ENCODE measurements around the gene HPSE. TPM values are rescaled to one million over a fixed set of nuclear protein-coding genes. Genes with fewer than 3 reads are reported as not detected.

The HPSE gene
- total and polyA plus RNA-seq, 4 donors, result 0.43 to 4.7 (median 1.0) TPM

DNA sequence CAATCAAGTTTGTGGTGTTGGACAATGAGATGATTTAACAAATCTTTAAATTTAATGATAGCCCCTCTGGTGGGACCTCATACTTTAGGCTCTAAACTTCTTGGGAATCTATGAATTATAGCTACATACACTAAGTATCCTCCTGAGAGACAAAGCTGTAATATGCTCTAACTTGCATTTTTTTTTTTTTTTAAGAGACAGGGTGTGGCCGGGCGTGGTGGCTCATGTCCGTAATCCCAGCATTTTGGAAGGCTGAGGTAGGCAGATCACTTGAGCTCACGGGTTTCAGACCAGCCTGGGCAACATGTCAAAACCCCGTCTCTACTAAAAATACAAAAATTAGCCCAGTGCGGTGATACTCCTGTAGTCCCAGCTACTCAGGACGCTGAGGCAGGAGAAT is 26.7 kb downstream of the HPSE start:
- no peaks in the 10 kb centered on the region for H3K4me1 ChIP-seq (ENCODE audit: control insufficient read depth in 4 of 4, insufficient read depth in 4 of 4, low read length in 3 of 4)
- H3K9me3 ChIP-seq (ENCODE audit: control insufficient read depth in 4 of 4, low read length in 3 of 4), result no peaks in the 10 kb centered on the region
- no peak overlapping the region for H3K9ac ChIP-seq (ENCODE audit: low read depth in 1 of 2, low read length in 2 of 2)
- H3K4me3 ChIP-seq (ENCODE audit: low read depth in 1 of 3, low read length in 3 of 3), result no peak overlapping the region
- 79% methylated on average over 7 of the region's 7 CpGs for WGBS
- DNase-seq (ENCODE audit: low spot score), result no peak
- no peak for TF ChIP-seq FOXA1 (IDR thresholded peaks at IDR 0.05)
- no peak for TF ChIP-seq RAD21 (IDR thresholded peaks at IDR 0.05)
- no peak for TF ChIP-seq SP1 (IDR thresholded peaks at IDR 0.05)
- TF ChIP-seq, protein P1, sequence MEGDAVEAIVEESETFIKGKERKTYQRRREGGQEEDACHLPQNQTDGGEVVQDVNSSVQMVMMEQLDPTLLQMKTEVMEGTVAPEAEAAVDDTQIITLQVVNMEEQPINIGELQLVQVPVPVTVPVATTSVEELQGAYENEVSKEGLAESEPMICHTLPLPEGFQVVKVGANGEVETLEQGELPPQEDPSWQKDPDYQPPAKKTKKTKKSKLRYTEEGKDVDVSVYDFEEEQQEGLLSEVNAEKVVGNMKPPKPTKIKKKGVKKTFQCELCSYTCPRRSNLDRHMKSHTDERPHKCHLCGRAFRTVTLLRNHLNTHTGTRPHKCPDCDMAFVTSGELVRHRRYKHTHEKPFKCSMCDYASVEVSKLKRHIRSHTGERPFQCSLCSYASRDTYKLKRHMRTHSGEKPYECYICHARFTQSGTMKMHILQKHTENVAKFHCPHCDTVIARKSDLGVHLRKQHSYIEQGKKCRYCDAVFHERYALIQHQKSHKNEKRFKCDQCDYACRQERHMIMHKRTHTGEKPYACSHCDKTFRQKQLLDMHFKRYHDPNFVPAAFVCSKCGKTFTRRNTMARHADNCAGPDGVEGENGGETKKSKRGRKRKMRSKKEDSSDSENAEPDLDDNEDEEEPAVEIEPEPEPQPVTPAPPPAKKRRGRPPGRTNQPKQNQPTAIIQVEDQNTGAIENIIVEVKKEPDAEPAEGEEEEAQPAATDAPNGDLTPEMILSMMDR (IDR thresholded peaks at IDR 0.05; ENCODE audit: low read depth, low read length, missing input control), result no peak
- no peak for TF ChIP-seq HNF4G (IDR thresholded peaks at IDR 0.05)
- TF ChIP-seq YY1 (IDR thresholded peaks at IDR 0.05), result no peak
- TF ChIP-seq, protein P2, sequence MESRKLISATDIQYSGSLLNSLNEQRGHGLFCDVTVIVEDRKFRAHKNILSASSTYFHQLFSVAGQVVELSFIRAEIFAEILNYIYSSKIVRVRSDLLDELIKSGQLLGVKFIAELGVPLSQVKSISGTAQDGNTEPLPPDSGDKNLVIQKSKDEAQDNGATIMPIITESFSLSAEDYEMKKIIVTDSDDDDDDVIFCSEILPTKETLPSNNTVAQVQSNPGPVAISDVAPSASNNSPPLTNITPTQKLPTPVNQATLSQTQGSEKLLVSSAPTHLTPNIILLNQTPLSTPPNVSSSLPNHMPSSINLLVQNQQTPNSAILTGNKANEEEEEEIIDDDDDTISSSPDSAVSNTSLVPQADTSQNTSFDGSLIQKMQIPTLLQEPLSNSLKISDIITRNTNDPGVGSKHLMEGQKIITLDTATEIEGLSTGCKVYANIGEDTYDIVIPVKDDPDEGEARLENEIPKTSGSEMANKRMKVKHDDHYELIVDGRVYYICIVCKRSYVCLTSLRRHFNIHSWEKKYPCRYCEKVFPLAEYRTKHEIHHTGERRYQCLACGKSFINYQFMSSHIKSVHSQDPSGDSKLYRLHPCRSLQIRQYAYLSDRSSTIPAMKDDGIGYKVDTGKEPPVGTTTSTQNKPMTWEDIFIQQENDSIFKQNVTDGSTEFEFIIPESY (IDR thresholded peaks at IDR 0.05), result no peak
- TF ChIP-seq EGR1 (IDR thresholded peaks at IDR 0.05; ENCODE audit: low read depth in 2 of 2), result no peak
- no peaks in the 10 kb centered on the region for H3K36me3 ChIP-seq (ENCODE audit: control insufficient read depth in 4 of 4, insufficient read depth in 3 of 4, low read depth in 1 of 4, low read length in 3 of 4)
- no peak overlapping the region for H3K27ac ChIP-seq (ENCODE audit: low read depth in 1 of 2, low read length in 2 of 2)
- H3K27me3 ChIP-seq (ENCODE audit: control insufficient read depth in 4 of 4, insufficient read depth in 4 of 4, low read length in 3 of 4), result no peaks in the 10 kb centered on the region

DNA sequence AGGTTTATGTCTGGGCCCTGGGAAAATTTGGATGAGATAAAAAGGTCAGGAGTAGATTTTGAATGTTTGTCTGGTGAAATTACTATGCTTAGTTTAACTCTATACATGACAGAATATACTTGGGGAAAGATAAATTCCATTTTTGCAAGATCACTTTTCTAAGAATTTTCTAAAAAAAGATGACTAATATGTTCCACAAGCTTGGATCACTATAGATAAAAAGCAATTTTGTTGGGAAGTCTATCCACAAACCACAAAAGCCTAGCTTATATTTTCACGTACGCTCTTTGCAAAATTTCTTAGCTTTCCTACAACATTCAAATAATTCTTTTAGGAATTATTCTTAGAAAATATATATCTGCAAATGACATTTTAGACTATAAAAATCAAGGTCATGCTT is 29.5 kb downstream of the HPSE start:
- no peaks in the 10 kb centered on the region for H3K4me1 ChIP-seq (ENCODE audit: control insufficient read depth in 4 of 4, insufficient read depth in 4 of 4, low read length in 3 of 4)
- no peaks in the 10 kb centered on the region for H3K36me3 ChIP-seq (ENCODE audit: control insufficient read depth in 4 of 4, insufficient read depth in 3 of 4, low read depth in 1 of 4, low read length in 3 of 4)
- no peak overlapping the region for H3K27ac ChIP-seq (ENCODE audit: low read depth in 1 of 2, low read length in 2 of 2)
- no peak overlapping the region for H3K9ac ChIP-seq (ENCODE audit: low read depth in 1 of 2, low read length in 2 of 2)
- 97% methylated on average over 2 of the region's 2 CpGs for WGBS
- no peaks in the 10 kb centered on the region for H3K9me3 ChIP-seq (ENCODE audit: control insufficient read depth in 4 of 4, low read length in 3 of 4)
- no peak for DNase-seq (ENCODE audit: low spot score)
- TF ChIP-seq HNF4G (IDR thresholded peaks at IDR 0.05), result no peak
- no peak for TF ChIP-seq RXRA (IDR thresholded peaks at IDR 0.05)
- no peak for TF ChIP-seq JUND (IDR thresholded peaks at IDR 0.05)
- TF ChIP-seq SP1 (IDR thresholded peaks at IDR 0.05), result no peak
- TF ChIP-seq, protein P2 (IDR thresholded peaks at IDR 0.05), result no peak
- no peak for TF ChIP-seq HNF4A (conservative IDR thresholded peaks at IDR 0.05)
- TF ChIP-seq, protein P1 (IDR thresholded peaks at IDR 0.05; ENCODE audit: low read depth, low read length, missing input control), result no peak
- TF ChIP-seq GABPA (IDR thresholded peaks at IDR 0.05 in 1 of 2, conservative IDR thresholded peaks at IDR 0.05 in 1 of 2), result no peak
- no peaks in the 10 kb centered on the region for H3K27me3 ChIP-seq (ENCODE audit: control insufficient read depth in 4 of 4, insufficient read depth in 4 of 4, low read length in 3 of 4)
- no peak overlapping the region for H3K4me3 ChIP-seq (ENCODE audit: low read depth in 1 of 3, low read length in 3 of 3)

All from liver (tissue), 9 donors.